NCI-H1436 (cell line): ENCODE data around the gene DZIP1.

Source experiments
- DNase-seq: peaks from one replicate; lab custom pipeline; 2025; lab: John Stamatoyannopoulos, UW

The DZIP1 gene

GRCh38 chr13:95547531-95548167 is 96.9 kb downstream of the DZIP1 start:
- DNase-seq = no peak

GRCh38 chr13:95546919-95547318 is 97.6 kb downstream of the DZIP1 start:
- DNase-seq = no peak

GRCh38 chr13:95544293-95544692 is 100.2 kb downstream of the DZIP1 start:
- no peak for DNase-seq

- no peak for DNase-seq
Observed at GRCh38 chr13:95541911-95542474, 102.5 kb downstream of the DZIP1 start.

- no peak for DNase-seq
Observed at GRCh38 chr13:95541308-95541707, 103.2 kb downstream of the DZIP1 start.

- DNase-seq = no peak
Observed at GRCh38 chr13:95540888-95541287, 103.6 kb downstream of the DZIP1 start.

- DNase-seq = peak; percentile 3
Observed at GRCh38 chr13:95536632-95537241, 107.8 kb downstream of the DZIP1 start.

- DNase-seq = no peak
Observed at GRCh38 chr13:95535243-95535642, 109.3 kb downstream of the DZIP1 start.

GRCh38 chr13:95533545-95534160 is 110.9 kb downstream of the DZIP1 start:
- DNase-seq = no peak

GRCh38 chr13:95530178-95530577 is 114.3 kb downstream of the DZIP1 start:
- peak; percentile 9 for DNase-seq
